ENCODE results near the gene KCTD13. TPM values are rescaled to one million over a fixed set of nuclear protein-coding genes. Genes with fewer than 3 reads are reported as not detected.

The KCTD13 gene
- total RNA-seq, 1 experiment from 2014 or later: 5.3 TPM

- Histone ChIP-seq H3K4me1 (no peaks in the 10 kb centered on the region), H3K9me3 (replicated peaks) (no peaks in the 10 kb centered on the region), H3K36me3 (no peaks in the 10 kb centered on the region), H3K27me3 (no peaks in the 10 kb centered on the region), H3K27ac (no peak overlapping the region), H3K4me3 (no peak overlapping the region)
- no peak for DNase-seq
These were observed 20.4 kb downstream of the KCTD13 start for GRCh38 chr16:29905668-29906067.

GRCh38 chr16:29904947-29905346, 21.1 kb downstream of the KCTD13 start:
- H3K36me3 ChIP-seq: no peaks in the 10 kb centered on the region
- H3K4me3 ChIP-seq: no peak overlapping the region
- no peaks in the 10 kb centered on the region for H3K9me3 ChIP-seq (replicated peaks)
- no peak for DNase-seq
- no peak overlapping the region for H3K27ac ChIP-seq
- H3K27me3 ChIP-seq: no peaks in the 10 kb centered on the region
- H3K4me1 ChIP-seq: no peaks in the 10 kb centered on the region

GRCh38 chr16:29903590-29903989, 22.4 kb downstream of the KCTD13 start:
- H3K27ac ChIP-seq: no peak overlapping the region
- H3K4me3 ChIP-seq: no peak overlapping the region
- H3K36me3 ChIP-seq: no peaks in the 10 kb centered on the region
- DNase-seq: no peak
- H3K27me3 ChIP-seq: no peaks in the 10 kb centered on the region
- H3K4me1 ChIP-seq: no peaks in the 10 kb centered on the region
- no peaks in the 10 kb centered on the region for H3K9me3 ChIP-seq (replicated peaks)

GRCh38 chr16:29901607-29901945, 24.4 kb downstream of the KCTD13 start:
- Histone ChIP-seq H3K27ac (no peak overlapping the region), H3K9me3 (replicated peaks) (no peaks in the 10 kb centered on the region), H3K27me3 (no peaks in the 10 kb centered on the region), H3K36me3 (no peaks in the 10 kb centered on the region), H3K4me3 (no peak overlapping the region), H3K4me1 (no peaks in the 10 kb centered on the region)
- no peak for DNase-seq

GRCh38 chr16:29900888-29901606, 25.0 kb downstream of the KCTD13 start:
- H3K27ac ChIP-seq: no peak overlapping the region
- H3K36me3 ChIP-seq: no peaks in the 10 kb centered on the region
- peak overlapping the region; percentile 50 for H3K4me3 ChIP-seq
- no peak for DNase-seq
- H3K4me1 ChIP-seq: no peaks in the 10 kb centered on the region
- H3K27me3 ChIP-seq: no peaks in the 10 kb centered on the region
- no peaks in the 10 kb centered on the region for H3K9me3 ChIP-seq (replicated peaks)

GRCh38 chr16:29900102-29900887, 25.7 kb downstream of the KCTD13 start, which contains the start of gene ASPHD1:
ASPHD1 (plus strand) TSS chr16:29900488; CDS start chr16:29900972, 484 bp downstream.
- Histone ChIP-seq H3K4me3 (peak within 1 kb of the TSS; percentile 50), H3K9me3 (replicated peaks) (no peaks in the 10 kb centered on the region), H3K4me1 (no peaks in the 10 kb centered on the region), H3K36me3 (no peaks in the 10 kb centered on the region), H3K27me3 (no peaks in the 10 kb centered on the region), H3K27ac (no peak within 1 kb of the TSS)
- peak; percentile 67 to 73 for DNase-seq

GRCh38 chr16:29899516-29900101, 26.4 kb downstream of the KCTD13 start, which contains the start of gene SEZ6L2:
SEZ6L2 (minus strand) TSS chr16:29899550; CDS start chr16:29899019, 531 bp downstream.
- H3K4me3 ChIP-seq: peak within 1 kb of the TSS; percentile 50
- H3K36me3 ChIP-seq: no peaks in the 10 kb centered on the region
- no peaks in the 10 kb centered on the region for H3K4me1 ChIP-seq
- no peak within 1 kb of the TSS for H3K27ac ChIP-seq
- H3K9me3 ChIP-seq (replicated peaks): no peaks in the 10 kb centered on the region
- no peak for DNase-seq
- no peaks in the 10 kb centered on the region for H3K27me3 ChIP-seq

GRCh38 chr16:29898804-29899515, 27.1 kb downstream of the KCTD13 start:
- H3K27me3 ChIP-seq: no peaks in the 10 kb centered on the region
- H3K9me3 ChIP-seq (replicated peaks): no peaks in the 10 kb centered on the region
- H3K36me3 ChIP-seq: no peaks in the 10 kb centered on the region
- DNase-seq: no peak
- no peak overlapping the region for H3K27ac ChIP-seq
- no peaks in the 10 kb centered on the region for H3K4me1 ChIP-seq
- no peak overlapping the region for H3K4me3 ChIP-seq

GRCh38 chr16:29898135-29898803, 27.8 kb downstream of the KCTD13 start:
- H3K27me3 ChIP-seq: no peaks in the 10 kb centered on the region
- H3K27ac ChIP-seq: no peak overlapping the region
- H3K4me3 ChIP-seq: no peak overlapping the region
- H3K4me1 ChIP-seq: no peaks in the 10 kb centered on the region
- H3K9me3 ChIP-seq (replicated peaks): no peaks in the 10 kb centered on the region
- no peaks in the 10 kb centered on the region for H3K36me3 ChIP-seq
- DNase-seq: no peak

- H3K9me3 ChIP-seq (replicated peaks): no peaks in the 10 kb centered on the region
- H3K4me1 ChIP-seq: no peaks in the 10 kb centered on the region
- no peak for DNase-seq
- no peaks in the 10 kb centered on the region for H3K27me3 ChIP-seq
- H3K4me3 ChIP-seq: no peak overlapping the region
- no peaks in the 10 kb centered on the region for H3K36me3 ChIP-seq
- H3K27ac ChIP-seq: no peak overlapping the region
These were observed 28.7 kb downstream of the KCTD13 start for GRCh38 chr16:29897333-29897732.

GRCh38 chr16:29896841-29897240, 29.2 kb downstream of the KCTD13 start:
- no peak for DNase-seq
- H3K36me3 ChIP-seq: no peaks in the 10 kb centered on the region
- no peaks in the 10 kb centered on the region for H3K27me3 ChIP-seq
- no peak overlapping the region for H3K4me3 ChIP-seq
- H3K27ac ChIP-seq: no peak overlapping the region
- no peaks in the 10 kb centered on the region for H3K4me1 ChIP-seq
- no peaks in the 10 kb centered on the region for H3K9me3 ChIP-seq (replicated peaks)

GRCh38 chr16:29894352-29894751, 31.7 kb downstream of the KCTD13 start:
- Histone ChIP-seq H3K9me3 (replicated peaks) (no peaks in the 10 kb centered on the region), H3K36me3 (no peaks in the 10 kb centered on the region), H3K4me3 (no peak overlapping the region), H3K27ac (no peak overlapping the region), H3K4me1 (no peaks in the 10 kb centered on the region), H3K27me3 (no peaks in the 10 kb centered on the region)
- no peak for DNase-seq

GRCh38 chr16:29893553-29893952, 32.5 kb downstream of the KCTD13 start:
- H3K4me3 ChIP-seq: no peak overlapping the region
- H3K36me3 ChIP-seq: no peaks in the 10 kb centered on the region
- no peaks in the 10 kb centered on the region for H3K27me3 ChIP-seq
- DNase-seq: no peak
- H3K9me3 ChIP-seq (replicated peaks): no peaks in the 10 kb centered on the region
- H3K4me1 ChIP-seq: no peaks in the 10 kb centered on the region
- H3K27ac ChIP-seq: no peak overlapping the region

GRCh38 chr16:29892458-29892813, 33.6 kb downstream of the KCTD13 start:
- DNase-seq: no peak

More at GRCh38 chr16:29892458-29892813, 33.6 kb downstream of the KCTD13 start:
- Histone ChIP-seq H3K9me3 (replicated peaks) (no peaks in the 10 kb centered on the region), H3K36me3 (no peaks in the 10 kb centered on the region), H3K4me1 (no peaks in the 10 kb centered on the region), H3K27me3 (no peaks in the 10 kb centered on the region), H3K4me3 (no peak overlapping the region), H3K27ac (no peak overlapping the region)

Data from SJCRH30 (cell line).